Activated T-helper 17 cell treated with anti-CD3 and anti-CD28 coated beads, Interleukin-2, amount 50 U/mL, for 72 hours (primary cell): Measurements from ENCODE around the gene CALML4. TPM values are rescaled to one million over a fixed set of nuclear protein-coding genes. Genes with fewer than 3 reads are reported as not detected.

ENCODE experiments used
- ATAC-seq: fragments of 150-1000 bp; cut with Tn5 transposase; replicated peaks from 2 replicates; pipeline ENCODE4 v1.10.0; 2021; ENCODE audit warnings: mild to moderate bottlenecking, moderate library complexity
- H3K27ac Mint-ChIP-seq: one replicate; pipeline ENCODE4 v1.8.0; 2022; ENCODE audit warnings: mixed read lengths
- H3K27me3 Mint-ChIP-seq: one replicate; pipeline ENCODE4 v1.8.0; 2022; ENCODE audit warnings: mixed read lengths
- H3K36me3 Mint-ChIP-seq: one replicate; pipeline ENCODE4 v1.8.0; 2022; ENCODE audit warnings: low read depth, mild to moderate bottlenecking, mixed read lengths
- H3K4me1 Mint-ChIP-seq: one replicate; pipeline ENCODE4 v1.8.0; 2022; ENCODE audit warnings: mixed read lengths
- H3K4me3 Mint-ChIP-seq: one replicate; pipeline ENCODE4 v1.8.0; 2022; ENCODE audit warnings: mild to moderate bottlenecking, mixed read lengths
- H3K9me3 Mint-ChIP-seq: one replicate; pipeline ENCODE4 v1.8.0; 2022; ENCODE audit warnings: mixed read lengths
- total RNA-seq, 2 donors: library from RNA; stranded (reverse); gene quantifications; one replicate each; pipeline ENCODE4 v1.2.3, GENCODE V29; 2022

CALML4 gene
- total RNA-seq, 2 donors from 2014 or later: 8.0 to 12.5 TPM

DNA sequence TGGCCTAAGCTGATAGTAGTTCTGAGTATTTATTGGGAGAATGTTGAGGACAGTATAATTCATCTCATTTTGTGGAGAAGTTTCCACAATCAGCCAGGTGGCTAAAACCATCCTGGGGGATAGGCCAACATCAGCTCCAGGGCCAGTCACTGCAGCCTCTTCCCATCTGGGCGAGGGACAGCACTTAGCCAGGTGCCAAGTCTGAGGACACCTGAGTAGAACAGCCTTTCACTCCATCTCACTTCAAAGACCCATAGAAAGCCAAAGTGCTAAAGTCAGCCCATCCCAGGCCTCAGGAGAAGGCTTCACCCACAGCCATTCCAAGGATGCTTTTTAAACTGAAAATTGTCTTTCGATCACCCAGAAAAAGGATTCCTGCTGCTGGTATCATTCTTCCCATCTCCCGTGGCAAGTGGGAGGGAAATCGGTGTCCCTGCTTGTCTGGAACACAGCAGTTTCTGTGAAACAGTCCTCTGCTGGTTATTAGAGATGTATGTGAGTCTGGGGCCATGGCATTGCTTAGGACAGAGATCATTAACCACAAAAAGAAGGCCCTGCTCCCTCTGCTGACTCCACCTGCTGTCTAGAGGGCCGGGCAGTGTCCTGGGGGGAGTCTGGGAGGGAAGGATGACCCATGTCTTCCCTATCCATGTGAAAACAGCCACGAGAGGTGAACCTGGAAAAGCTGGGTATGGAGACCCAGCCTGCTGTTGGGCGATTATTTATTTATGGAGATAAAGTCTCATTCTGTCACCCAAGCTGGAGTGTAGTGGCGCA, 9.6 kb downstream of the CALML4 start:
- H3K27ac Mint-ChIP-seq: peak overlapping the region; percentile 46
- H3K9me3 Mint-ChIP-seq: no peaks in the 10 kb centered on the region
- no peak for ATAC-seq
- H3K4me1 Mint-ChIP-seq: no peaks in the 10 kb centered on the region
- H3K36me3 Mint-ChIP-seq: peaks cover 49% of the 10 kb centered on the region
- H3K27me3 Mint-ChIP-seq: no peaks in the 10 kb centered on the region
- H3K4me3 Mint-ChIP-seq: no peak overlapping the region

DNA sequence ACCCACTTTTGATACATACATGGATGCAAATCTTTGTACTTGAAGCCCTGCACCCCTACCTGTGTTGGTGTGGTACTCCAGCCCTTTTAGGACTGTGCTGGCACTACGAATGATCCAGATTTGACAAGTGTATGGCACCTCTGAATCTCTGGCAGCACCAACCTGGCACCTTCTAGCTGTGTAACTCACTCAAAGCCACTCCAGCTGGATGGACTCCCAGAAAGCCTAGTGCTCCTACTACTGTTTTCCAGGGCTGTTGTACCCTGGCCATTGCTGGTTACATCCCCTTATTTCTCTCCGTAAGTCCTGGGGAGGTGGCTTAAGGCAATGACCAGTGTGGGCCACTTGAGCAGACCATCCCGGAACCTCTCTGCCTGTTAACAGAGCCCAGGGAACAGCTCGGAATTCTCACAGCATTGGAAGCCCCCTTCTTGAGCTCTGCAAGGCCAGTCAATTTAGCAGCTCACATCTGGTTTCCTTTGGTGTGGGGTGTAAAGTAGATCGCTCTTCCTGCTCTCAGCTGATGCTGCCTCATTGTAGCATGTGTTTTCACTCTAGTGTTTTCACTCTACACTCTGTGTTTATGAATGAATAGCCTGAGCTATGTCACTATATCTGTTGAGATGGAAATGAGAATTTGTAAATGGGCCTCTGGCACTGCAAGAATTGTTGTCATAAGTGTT, 12.2 kb downstream of the CALML4 start:
- Mint-ChIP-seq H3K9me3 (no peaks in the 10 kb centered on the region), H3K27ac (peak overlapping the region; percentile 14), H3K36me3 (peaks cover 75% of the 10 kb centered on the region), H3K27me3 (no peaks in the 10 kb centered on the region), H3K4me3 (no peak overlapping the region), H3K4me1 (peaks cover 10% of the 10 kb centered on the region)
- no peak for ATAC-seq

DNA sequence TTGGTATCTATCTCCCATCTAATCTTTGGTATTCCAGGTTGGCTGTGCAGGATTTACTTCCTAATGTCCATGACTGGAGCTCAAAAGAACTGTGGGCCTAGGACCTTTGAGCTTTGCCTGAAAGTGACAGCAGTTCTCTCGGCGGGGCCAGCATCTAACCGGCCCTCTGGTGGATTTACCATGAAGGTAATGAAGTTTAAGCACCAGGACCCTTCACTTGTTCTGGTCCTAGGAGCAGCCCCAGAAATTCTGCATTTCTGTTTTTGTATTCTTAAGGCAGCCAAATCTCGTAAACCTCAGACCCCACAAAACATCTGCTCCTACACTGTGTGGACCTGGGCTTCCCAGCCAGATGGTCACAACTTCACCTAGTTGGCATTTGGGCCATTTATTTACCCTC, 13.0 kb downstream of the CALML4 start:
- Mint-ChIP-seq H3K4me3 (no peak overlapping the region), H3K36me3 (peaks cover 78% of the 10 kb centered on the region), H3K4me1 (peaks cover 10% of the 10 kb centered on the region), H3K27me3 (no peaks in the 10 kb centered on the region), H3K27ac (no peak overlapping the region), H3K9me3 (no peaks in the 10 kb centered on the region)
- ATAC-seq: no peak

DNA sequence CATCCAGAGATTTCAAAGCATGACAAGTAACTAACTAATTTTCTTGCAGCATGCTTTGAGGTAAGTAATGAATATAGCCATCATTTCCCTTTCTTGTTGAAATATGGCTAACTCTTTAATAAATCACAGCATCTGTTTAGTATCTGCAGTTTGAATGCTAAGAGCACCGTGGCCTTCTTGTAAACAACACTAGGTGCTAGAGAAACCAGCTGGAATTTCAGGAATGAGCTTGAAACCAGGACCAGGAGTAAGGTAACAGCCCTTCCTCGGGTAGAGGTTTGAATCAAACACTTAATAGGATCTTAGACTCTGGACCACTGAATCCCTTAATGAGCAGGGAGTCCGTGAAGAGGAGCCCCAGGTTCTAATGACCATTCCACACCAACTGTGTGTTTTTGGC, 13.6 kb downstream of the CALML4 start:
- ATAC-seq: no peak
- Mint-ChIP-seq H3K4me3 (no peak overlapping the region), H3K36me3 (peaks cover 78% of the 10 kb centered on the region), H3K27ac (no peak overlapping the region), H3K9me3 (no peaks in the 10 kb centered on the region), H3K4me1 (peaks cover 10% of the 10 kb centered on the region), H3K27me3 (no peaks in the 10 kb centered on the region)

DNA sequence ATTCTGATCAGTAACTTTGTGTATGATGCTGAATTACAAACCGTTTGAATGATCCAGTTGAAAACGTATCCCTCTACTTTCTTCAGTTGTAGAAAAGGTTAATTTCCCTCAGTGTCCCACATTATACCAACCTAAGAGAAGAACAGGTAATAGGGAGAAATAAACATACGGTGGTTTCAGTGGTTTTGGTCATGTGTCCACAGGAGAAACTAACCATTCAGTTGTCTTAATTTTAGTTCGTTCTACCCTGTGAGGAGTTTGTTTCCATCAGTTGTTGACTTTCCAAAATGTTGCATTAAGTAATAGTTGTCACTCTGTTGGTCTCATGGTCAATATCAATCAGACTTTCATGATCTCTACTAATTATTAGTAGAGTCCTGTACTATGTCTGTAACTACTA, 15.1 kb downstream of the CALML4 start:
- no peaks in the 10 kb centered on the region for H3K9me3 Mint-ChIP-seq
- peaks cover 85% of the 10 kb centered on the region for H3K36me3 Mint-ChIP-seq
- no peak for ATAC-seq
- H3K27me3 Mint-ChIP-seq: no peaks in the 10 kb centered on the region
- H3K4me1 Mint-ChIP-seq: peaks cover 10% of the 10 kb centered on the region
- no peak overlapping the region for H3K27ac Mint-ChIP-seq
- no peak overlapping the region for H3K4me3 Mint-ChIP-seq

DNA sequence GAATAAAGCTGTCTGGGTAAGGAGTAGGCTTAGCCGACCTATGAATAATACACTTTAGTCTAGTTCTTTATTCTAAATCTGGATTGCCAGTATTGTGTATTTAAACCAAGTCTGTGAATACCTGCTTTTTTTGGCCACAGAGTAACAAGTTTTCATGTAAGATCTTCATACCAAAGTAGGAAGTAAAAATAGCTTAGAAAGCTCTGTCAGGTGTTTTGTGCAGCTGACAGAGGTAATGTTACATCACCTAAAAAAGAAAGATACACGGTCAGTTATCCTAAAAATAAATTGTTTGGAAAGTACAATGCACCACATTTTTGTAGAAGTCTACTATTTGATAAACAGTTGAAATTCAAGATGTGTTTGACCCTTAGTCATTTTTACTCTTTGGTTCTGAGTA, 16.5 kb downstream of the CALML4 start:
- Mint-ChIP-seq H3K4me1 (peaks cover 10% of the 10 kb centered on the region), H3K36me3 (peaks cover 87% of the 10 kb centered on the region), H3K4me3 (no peak overlapping the region), H3K27ac (peak overlapping the region; percentile 61), H3K9me3 (no peaks in the 10 kb centered on the region), H3K27me3 (no peaks in the 10 kb centered on the region)
- ATAC-seq: no peak

DNA sequence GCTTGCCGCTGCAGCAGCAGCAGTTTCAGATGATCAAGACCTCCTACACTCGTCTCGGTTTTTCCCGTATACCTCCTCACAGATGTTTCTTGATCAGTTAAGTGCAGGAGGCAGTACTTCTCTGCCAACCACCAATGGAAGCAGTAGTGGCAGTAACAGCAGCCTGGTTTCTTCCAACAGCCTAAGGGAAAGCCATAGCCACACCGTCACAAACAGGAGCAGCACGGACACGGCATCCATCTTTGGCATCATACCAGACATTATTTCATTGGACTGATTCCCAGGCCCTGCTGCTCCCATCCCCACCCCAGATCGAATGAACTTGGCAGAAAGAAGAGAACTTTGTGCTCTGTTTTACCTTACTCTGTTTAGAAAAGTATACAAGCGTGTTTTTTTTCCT, 17.6 kb downstream of the CALML4 start:
- peak overlapping the region; percentile 16 for H3K27ac Mint-ChIP-seq
- peaks cover 10% of the 10 kb centered on the region for H3K4me1 Mint-ChIP-seq
- H3K9me3 Mint-ChIP-seq: no peaks in the 10 kb centered on the region
- no peaks in the 10 kb centered on the region for H3K27me3 Mint-ChIP-seq
- H3K4me3 Mint-ChIP-seq: no peak overlapping the region
- ATAC-seq: no peak
- peaks cover 87% of the 10 kb centered on the region for H3K36me3 Mint-ChIP-seq

DNA sequence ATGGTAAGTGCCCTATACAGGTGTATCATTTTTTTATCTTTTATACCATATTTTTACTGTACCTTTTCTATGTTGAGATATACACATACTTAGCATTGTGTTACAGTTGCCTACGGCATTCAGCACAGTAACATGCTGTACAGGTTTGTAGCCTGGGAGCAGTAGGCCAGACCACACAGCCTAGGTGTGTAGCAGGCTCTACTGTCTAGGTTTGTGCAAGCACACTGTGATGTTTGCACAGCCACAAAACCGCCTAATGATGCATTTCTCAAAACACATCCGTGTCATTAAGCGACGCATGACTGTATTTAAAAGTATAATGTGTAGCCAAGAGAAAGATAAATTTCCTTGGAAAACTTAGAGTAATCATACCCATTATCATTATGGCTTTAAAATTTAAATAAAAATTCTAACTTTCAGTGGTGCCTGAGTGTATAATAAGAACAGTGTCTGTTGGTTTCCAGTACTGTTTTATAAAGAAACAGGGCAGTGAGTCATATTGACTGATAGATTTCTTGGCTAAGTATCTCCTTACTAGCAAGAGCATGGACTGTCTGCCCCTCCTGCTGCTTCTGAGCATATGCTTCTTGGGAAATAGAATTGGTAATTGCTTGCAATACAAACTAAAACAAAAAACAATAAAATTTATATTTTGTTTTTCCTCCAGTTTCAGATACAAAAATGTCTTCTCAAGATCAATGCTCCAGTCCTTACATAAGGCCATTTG, 18.3 kb downstream of the CALML4 start:
- ATAC-seq: peak; percentile 26
- Mint-ChIP-seq H3K36me3 (peaks cover 86% of the 10 kb centered on the region), H3K4me1 (peaks cover 10% of the 10 kb centered on the region), H3K9me3 (no peaks in the 10 kb centered on the region), H3K27me3 (no peaks in the 10 kb centered on the region), H3K27ac (no peak overlapping the region), H3K4me3 (no peak overlapping the region)

DNA sequence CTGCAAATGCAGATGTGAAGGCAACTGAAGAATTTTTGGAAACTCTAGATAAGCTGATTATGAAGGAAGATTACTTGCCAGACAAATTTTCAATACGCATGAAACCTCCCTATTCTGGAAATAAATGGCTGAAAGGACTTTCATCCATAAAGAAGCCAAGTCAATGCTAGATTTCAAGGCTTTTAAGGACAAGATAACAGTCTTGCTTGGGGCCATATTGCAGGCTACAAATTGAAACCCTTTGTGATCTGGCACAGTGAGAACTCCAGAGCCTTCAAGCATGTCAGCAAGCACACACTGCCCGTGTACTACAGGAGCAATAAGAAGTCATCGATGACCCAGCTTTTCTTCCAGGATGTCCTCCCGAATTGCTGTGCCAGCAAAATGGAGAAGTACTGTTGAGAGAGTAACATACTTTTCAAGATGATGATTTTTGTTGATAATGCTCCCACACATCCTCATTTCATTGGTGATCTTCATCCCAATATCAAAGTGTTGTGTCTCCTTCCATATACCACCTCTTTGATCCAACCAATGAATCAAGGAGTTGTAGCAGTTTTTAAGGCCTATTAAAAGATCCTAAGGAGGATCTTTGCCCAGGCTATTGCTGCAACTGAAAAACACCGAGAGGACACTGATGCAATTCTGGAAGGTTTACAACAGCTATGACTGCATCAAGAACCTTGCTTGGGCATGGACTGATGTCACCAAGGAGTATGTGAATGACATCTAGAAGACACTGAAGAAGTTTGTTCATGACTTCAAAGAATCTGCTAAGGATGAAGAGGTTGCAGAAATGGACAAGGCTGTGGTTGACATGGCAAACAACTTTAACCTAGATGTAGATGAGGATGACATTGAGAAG, 20.3 kb downstream of the CALML4 start:
- no peak overlapping the region for H3K27ac Mint-ChIP-seq

DNA sequence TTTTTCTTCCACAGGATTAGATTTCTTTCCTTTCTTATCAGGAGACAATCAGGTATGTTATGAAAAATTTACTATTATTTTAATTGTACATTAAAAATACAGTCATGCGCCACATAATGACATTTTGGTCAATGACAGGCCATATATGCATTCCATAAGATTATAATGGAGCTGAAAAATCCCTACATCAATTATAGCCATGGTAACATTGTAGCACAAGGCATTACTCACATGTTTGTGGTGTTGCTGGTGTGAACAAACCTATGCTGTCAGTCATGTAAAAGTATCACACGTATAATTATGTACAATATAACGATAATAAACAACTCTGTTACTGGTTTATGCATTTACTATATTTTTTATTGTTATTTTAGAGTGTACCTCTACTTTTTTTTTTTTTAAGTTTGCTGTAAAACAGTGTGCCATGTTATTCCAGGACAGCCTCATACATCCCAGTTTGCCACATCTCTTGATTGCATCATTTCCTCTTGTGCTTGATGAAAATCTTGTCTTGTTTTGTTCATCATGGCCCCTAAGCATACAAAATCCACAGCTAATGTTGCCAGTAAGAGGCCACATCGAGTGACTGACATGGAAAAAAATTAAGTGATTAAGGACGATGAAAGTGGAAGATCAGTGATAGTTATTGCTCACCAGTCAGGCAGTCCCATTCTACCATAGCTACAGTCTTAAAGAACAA, 21.4 kb downstream of the CALML4 start:
- Mint-ChIP-seq H3K9me3 (no peaks in the 10 kb centered on the region), H3K27me3 (no peaks in the 10 kb centered on the region), H3K36me3 (peaks cover 90% of the 10 kb centered on the region), H3K27ac (no peak overlapping the region), H3K4me3 (no peak overlapping the region), H3K4me1 (peaks cover 6% of the 10 kb centered on the region)
- no peak for ATAC-seq

More for the DNA sequence above, 20.3 kb downstream of the CALML4 start:
- Mint-ChIP-seq H3K9me3 (no peaks in the 10 kb centered on the region), H3K36me3 (peaks cover 90% of the 10 kb centered on the region), H3K4me3 (no peak overlapping the region), H3K4me1 (peaks cover 10% of the 10 kb centered on the region), H3K27me3 (no peaks in the 10 kb centered on the region)
- no peak for ATAC-seq

DNA sequence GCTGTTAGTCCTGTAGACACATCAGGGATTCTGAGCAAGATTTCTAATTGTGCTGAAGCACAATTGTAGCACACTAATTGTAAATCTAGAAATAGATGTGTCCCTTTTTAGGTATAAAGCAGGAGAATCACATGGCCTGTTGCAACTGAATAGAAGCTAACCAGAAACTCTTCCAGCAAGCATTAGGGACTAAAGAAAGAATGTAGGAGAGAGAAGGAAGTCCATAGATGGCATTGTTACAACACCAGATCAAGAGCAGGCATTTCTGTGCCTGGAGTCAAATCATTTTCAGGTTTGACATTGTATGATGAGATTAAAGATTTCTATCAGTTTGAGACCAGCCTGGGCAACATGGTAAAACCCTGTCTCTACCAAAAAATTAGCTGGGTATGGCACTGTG, 27.4 kb downstream of the CALML4 start:
- no peak for ATAC-seq
- Mint-ChIP-seq H3K36me3 (peaks cover 92% of the 10 kb centered on the region), H3K4me1 (peaks cover 4% of the 10 kb centered on the region), H3K27ac (no peak overlapping the region), H3K27me3 (no peaks in the 10 kb centered on the region), H3K9me3 (no peaks in the 10 kb centered on the region), H3K4me3 (no peak overlapping the region)

DNA sequence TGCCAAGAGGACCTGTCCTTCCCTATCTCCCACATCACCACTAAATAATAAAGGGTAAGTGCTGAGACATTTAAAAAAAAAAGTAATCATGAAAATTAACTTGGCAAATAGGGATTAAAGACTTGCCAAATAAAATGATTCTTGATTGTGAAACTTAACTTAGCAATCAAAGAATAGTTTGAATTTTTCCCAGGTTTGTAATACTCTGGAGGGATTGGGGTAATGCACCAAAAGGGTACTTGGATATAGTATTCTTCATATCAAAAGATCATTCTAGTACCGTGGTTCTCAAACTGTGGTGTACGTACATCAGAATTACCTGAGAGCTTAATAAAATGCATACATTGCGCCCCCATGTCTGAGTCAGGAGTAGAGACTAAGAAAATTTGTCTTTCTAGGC, 28.5 kb downstream of the CALML4 start:
- H3K27ac Mint-ChIP-seq: no peak overlapping the region
- ATAC-seq: no peak
- peaks cover 81% of the 10 kb centered on the region for H3K36me3 Mint-ChIP-seq
- H3K27me3 Mint-ChIP-seq: no peaks in the 10 kb centered on the region
- peaks cover 4% of the 10 kb centered on the region for H3K4me1 Mint-ChIP-seq
- no peak overlapping the region for H3K4me3 Mint-ChIP-seq
- H3K9me3 Mint-ChIP-seq: no peaks in the 10 kb centered on the region

DNA sequence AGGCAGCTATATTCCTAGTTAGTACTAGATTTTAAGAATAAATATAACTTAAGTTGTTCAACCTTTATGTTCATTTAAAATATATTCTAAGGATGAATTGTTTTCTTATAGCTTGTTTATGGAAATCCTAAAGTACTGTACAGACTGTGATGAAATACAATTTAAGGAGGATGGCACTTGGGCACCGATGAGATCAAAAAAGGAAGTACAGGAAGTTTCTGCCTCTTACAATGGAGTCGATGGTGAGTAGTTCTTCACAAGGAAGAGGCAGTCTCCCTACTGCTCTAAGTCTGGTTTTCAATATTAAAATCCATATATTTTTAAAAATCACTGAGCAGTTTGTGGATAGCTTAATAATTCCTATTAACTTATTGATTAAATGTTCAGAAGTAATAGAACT, 29.6 kb downstream of the CALML4 start:
- no peak overlapping the region for H3K27ac Mint-ChIP-seq
- H3K4me3 Mint-ChIP-seq: no peak overlapping the region
- ATAC-seq: no peak
- H3K36me3 Mint-ChIP-seq: peaks cover 70% of the 10 kb centered on the region
- H3K4me1 Mint-ChIP-seq: peaks cover 4% of the 10 kb centered on the region
- H3K9me3 Mint-ChIP-seq: no peaks in the 10 kb centered on the region
- no peaks in the 10 kb centered on the region for H3K27me3 Mint-ChIP-seq

DNA sequence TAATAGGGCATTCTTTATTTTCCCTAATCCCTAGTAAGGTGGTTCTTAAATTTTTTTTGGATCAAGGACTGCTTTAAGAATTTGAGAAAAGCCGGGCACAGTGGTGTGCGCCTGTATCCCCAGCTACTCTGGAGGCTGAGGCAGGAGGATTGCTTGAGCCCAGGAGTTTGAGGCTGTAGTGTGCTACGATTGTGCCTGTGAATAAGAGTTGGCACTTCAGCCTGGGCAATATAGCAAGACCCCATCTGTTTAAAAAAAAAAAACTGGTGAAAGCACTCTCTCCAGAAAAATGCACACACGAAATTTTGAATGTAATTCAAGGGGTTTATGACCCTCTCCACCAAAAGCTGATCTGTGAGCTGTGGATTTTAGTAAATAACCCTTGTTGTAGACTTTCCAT, 32.0 kb downstream of the CALML4 start:
- Mint-ChIP-seq H3K4me1 (peaks cover 4% of the 10 kb centered on the region), H3K9me3 (no peaks in the 10 kb centered on the region), H3K27ac (no peak overlapping the region), H3K4me3 (no peak overlapping the region), H3K36me3 (peaks cover 61% of the 10 kb centered on the region), H3K27me3 (no peaks in the 10 kb centered on the region)
- no peak for ATAC-seq
